GM12891 (cell line): ENCODE measurements around the gene SLC25A30.

ENCODE experiments used
- PAX5 ChIP-seq: IDR thresholded peaks from 2 replicates; pipeline ENCODE4 v1.6.1; 2011; ENCODE audit warnings: low read length, moderate library complexity, mild to moderate bottlenecking; ENCODE audit not compliant: insufficient read depth, severe bottlenecking
- POLR2A ChIP-seq: IDR thresholded peaks from 2 replicates; pipeline ENCODE4 v1.6.1; 2011; ENCODE audit warnings: low read depth, low read length, control low read depth
- POLR2AphosphoS5 ChIP-seq: IDR thresholded peaks from 2 replicates; pipeline ENCODE4 v1.6.1; 2011; ENCODE audit warnings: low read depth, low read length, control low read depth
- SPI1 ChIP-seq: IDR thresholded peaks from 2 replicates; pipeline ENCODE4 v1.6.1; 2011; ENCODE audit warnings: low read depth, low read length, control low read depth
- TAF1 ChIP-seq: IDR thresholded peaks from 2 replicates; pipeline ENCODE4 v1.6.1; 2011; ENCODE audit warnings: low read depth, low read length, control low read depth

- TF ChIP-seq POLR2A, result no peak
- no peak for TF ChIP-seq TAF1
- no peak for TF ChIP-seq POLR2AphosphoS5
- no peak for TF ChIP-seq PAX5
- no peak for TF ChIP-seq SPI1
Measured at GRCh38 chr13:45374917-45375316, 43.3 kb downstream of the SLC25A30 start.
